Coronary artery (tissue), 2 donors: ENCODE data around the gene KLF15.

ENCODE experiments used
- DNase-seq: peaks from one replicate; pipeline ENCODE4 v3.0.0-alpha.2; 2017; ENCODE audit warnings: low spot score
- H3K27ac ChIP-seq, 2 donors: fragments of 200-600 bp; sonication (generic); one replicate each; pipeline ENCODE4 v1.5.1; 2016 to 2019
- H3K4me3 ChIP-seq: fragments of 200-600 bp; sonication (generic); 2 replicates; pipeline ENCODE4 v1.5.1; 2016; ENCODE audit warnings: mild to moderate bottlenecking, moderate library complexity
- CTCF ChIP-seq: fragments of 200-600 bp; sonication (generic); IDR thresholded peaks from one replicate; pipeline ENCODE4 v1.5.1; 2019; ENCODE audit warnings: antibody characterized with exemption

The KLF15 gene

GRCh38 chr3:126369490-126369889, 12.3 kb upstream of the KLF15 start:
- H3K27ac ChIP-seq = no peak overlapping the region
- no peak for TF ChIP-seq CTCF
- no peak for DNase-seq
- no peak overlapping the region for H3K4me3 ChIP-seq

- TF ChIP-seq CTCF = no peak
- DNase-seq = no peak
- Histone ChIP-seq H3K4me3 (no peak overlapping the region), H3K27ac (no peak overlapping the region)
These were observed 10.2 kb upstream of the KLF15 start for GRCh38 chr3:126367316-126367805.

- DNase-seq = no peak
- TF ChIP-seq CTCF = no peak
- Histone ChIP-seq H3K4me3 (no peak overlapping the region), H3K27ac (no peak overlapping the region)
These were observed 8.4 kb upstream of the KLF15 start for GRCh38 chr3:126365351-126366277.

GRCh38 chr3:126364731-126365301, 7.6 kb upstream of the KLF15 start:
- DNase-seq = no peak

GRCh38 chr3:126364130-126364695, 7.0 kb upstream of the KLF15 start:
- no peak overlapping the region for H3K4me3 ChIP-seq
- no peak overlapping the region for H3K27ac ChIP-seq
- no peak for DNase-seq
- TF ChIP-seq CTCF = no peak

More at GRCh38 chr3:126364731-126365301, 7.6 kb upstream of the KLF15 start:
- H3K4me3 ChIP-seq = no peak overlapping the region
- no peak for TF ChIP-seq CTCF
- no peak overlapping the region for H3K27ac ChIP-seq

- no peak overlapping the region for H3K27ac ChIP-seq
- no peak for TF ChIP-seq CTCF
- H3K4me3 ChIP-seq = no peak overlapping the region
- DNase-seq = no peak
These were observed 4.0 kb upstream of the KLF15 start for GRCh38 chr3:126361211-126361610.
